ENCODE results near the gene CEMP1. TPM values are rescaled to one million over a fixed set of nuclear protein-coding genes. Genes with fewer than 3 reads are reported as not detected.
A peak's percentile ranks its signal among the peaks of the same experiment; 100 is the strongest.

CEMP1 gene
- total RNA-seq, 1 donor from 2014 or later = 0.22 TPM

GRCh38 chr16:2518823-2519710, 12.1 kb downstream of the CEMP1 start:
- TF ChIP-seq CTCF (conservative IDR thresholded peaks at IDR 0.05) = no peak
- Mint-ChIP-seq H3K4me1 (ENCODE audit: unreplicated experiment) (peaks cover 36% of the 10 kb centered on the region), H3K4me3 (peak overlapping the region; percentile 87), H3K27ac (peak overlapping the region; percentile 96), H3K27me3 (no peaks in the 10 kb centered on the region), H3K36me3 (peaks cover 8% of the 10 kb centered on the region), H3K9me3 (no peaks in the 10 kb centered on the region)
- no peak for DNase-seq (ENCODE audit: extremely low spot score, unreplicated experiment)

- peaks cover 8% of the 10 kb centered on the region for H3K36me3 Mint-ChIP-seq
- peaks cover 36% of the 10 kb centered on the region for H3K4me1 Mint-ChIP-seq (ENCODE audit: unreplicated experiment)
- DNase-seq (ENCODE audit: extremely low spot score, unreplicated experiment) = no peak
- H3K27me3 Mint-ChIP-seq = no peaks in the 10 kb centered on the region
- no peaks in the 10 kb centered on the region for H3K9me3 Mint-ChIP-seq
- H3K27ac Mint-ChIP-seq = peak overlapping the region; percentile 98
- peak overlapping the region; percentile 92 for H3K4me3 Mint-ChIP-seq
- TF ChIP-seq CTCF (conservative IDR thresholded peaks at IDR 0.05) = no peak
These were observed 13.1 kb downstream of the CEMP1 start for GRCh38 chr16:2517954-2518605.

GRCh38 chr16:2516391-2517240, 14.6 kb downstream of the CEMP1 start:
- Mint-ChIP-seq H3K4me3 (peak overlapping the region; percentile 92), H3K36me3 (peaks cover 8% of the 10 kb centered on the region), H3K4me1 (ENCODE audit: unreplicated experiment) (peaks cover 46% of the 10 kb centered on the region), H3K9me3 (no peaks in the 10 kb centered on the region), H3K27ac (peak overlapping the region; percentile 98), H3K27me3 (no peaks in the 10 kb centered on the region)
- TF ChIP-seq CTCF (conservative IDR thresholded peaks at IDR 0.05) = no peak
- DNase-seq (ENCODE audit: extremely low spot score, unreplicated experiment) = no peak

- DNase-seq (ENCODE audit: extremely low spot score, unreplicated experiment) = no peak
- peaks cover 46% of the 10 kb centered on the region for H3K4me1 Mint-ChIP-seq (ENCODE audit: unreplicated experiment)
- no peak for TF ChIP-seq CTCF (conservative IDR thresholded peaks at IDR 0.05)
- peak overlapping the region; percentile 92 for H3K4me3 Mint-ChIP-seq
- H3K27me3 Mint-ChIP-seq = no peaks in the 10 kb centered on the region
- peaks cover 5% of the 10 kb centered on the region for H3K36me3 Mint-ChIP-seq
- H3K9me3 Mint-ChIP-seq = no peaks in the 10 kb centered on the region
- peak overlapping the region; percentile 98 for H3K27ac Mint-ChIP-seq
These were observed 15.9 kb downstream of the CEMP1 start for GRCh38 chr16:2515180-2515851.

All from type B pancreatic cell (in vitro differentiated cells).